ENCODE results near the gene VAV3. TPM values are rescaled to one million over a fixed set of nuclear protein-coding genes. Genes with fewer than 3 reads are reported as not detected.

Gene VAV3
- total RNA-seq, 1 experiment from 2014 or later: not detected

- no peaks in the 10 kb centered on the region for H3K36me3 ChIP-seq (ENCODE audit: control insufficient read depth in 1 of 2, insufficient read depth in 2 of 2, low read length in 2 of 2)
- intact Hi-C loops (cut with micrococcal nuclease): no loop called here
- no peak overlapping the region for H2AFZ ChIP-seq (ENCODE audit: low read depth, low read length, poor library complexity, severe bottlenecking)
- CTCF ChIA-PET: no interaction called here
- H3K4me3 ChIP-seq (replicated peaks in 1 of 2; ENCODE audit: low read depth in 1 of 2, low read length in 2 of 2): no peak overlapping the region
- no TSS peak for BruUV-seq (replicated peaks)
- H3K9ac ChIP-seq (ENCODE audit: low read length): no peak overlapping the region
- no peaks in the 10 kb centered on the region for H3K79me2 ChIP-seq (ENCODE audit: insufficient read depth, low read length)
- DNase-seq (ENCODE audit: low read depth, low spot score) (no peak), ATAC-seq (no peak)
- no peak overlapping the region for H3K27ac ChIP-seq (ENCODE audit: low read depth, low read length)
- H3K4me1 ChIP-seq (ENCODE audit: control insufficient read depth in 1 of 2, insufficient read depth in 2 of 2, low read length in 2 of 2): no peaks in the 10 kb centered on the region
- no peaks in the 10 kb centered on the region for H3K9me2 ChIP-seq (ENCODE audit: insufficient read depth)
- peaks cover 41% of the 10 kb centered on the region for H3K27me3 ChIP-seq (ENCODE audit: insufficient read depth, low read length)
- RAD21 ChIA-PET (ENCODE audit: low non-redundant PET in 1 of 2, low total read pairs in 2 of 2, uncharacterized antibody in 2 of 2, unreplicated experiment in 2 of 2): no interaction called here
- no peak for TF ChIP-seq POLR2A (IDR thresholded peaks at IDR 0.05; ENCODE audit: borderline replicate concordance, extremely low read depth, insufficient read depth, insufficient read length)
- TF ChIP-seq, protein P1, sequence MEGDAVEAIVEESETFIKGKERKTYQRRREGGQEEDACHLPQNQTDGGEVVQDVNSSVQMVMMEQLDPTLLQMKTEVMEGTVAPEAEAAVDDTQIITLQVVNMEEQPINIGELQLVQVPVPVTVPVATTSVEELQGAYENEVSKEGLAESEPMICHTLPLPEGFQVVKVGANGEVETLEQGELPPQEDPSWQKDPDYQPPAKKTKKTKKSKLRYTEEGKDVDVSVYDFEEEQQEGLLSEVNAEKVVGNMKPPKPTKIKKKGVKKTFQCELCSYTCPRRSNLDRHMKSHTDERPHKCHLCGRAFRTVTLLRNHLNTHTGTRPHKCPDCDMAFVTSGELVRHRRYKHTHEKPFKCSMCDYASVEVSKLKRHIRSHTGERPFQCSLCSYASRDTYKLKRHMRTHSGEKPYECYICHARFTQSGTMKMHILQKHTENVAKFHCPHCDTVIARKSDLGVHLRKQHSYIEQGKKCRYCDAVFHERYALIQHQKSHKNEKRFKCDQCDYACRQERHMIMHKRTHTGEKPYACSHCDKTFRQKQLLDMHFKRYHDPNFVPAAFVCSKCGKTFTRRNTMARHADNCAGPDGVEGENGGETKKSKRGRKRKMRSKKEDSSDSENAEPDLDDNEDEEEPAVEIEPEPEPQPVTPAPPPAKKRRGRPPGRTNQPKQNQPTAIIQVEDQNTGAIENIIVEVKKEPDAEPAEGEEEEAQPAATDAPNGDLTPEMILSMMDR (IDR thresholded peaks at IDR 0.05 in 2 of 3, conservative IDR thresholded peaks at IDR 0.05 in 1 of 3; ENCODE audit: borderline replicate concordance in 1 of 3, insufficient read depth in 1 of 3, low read depth in 2 of 3, low read length in 2 of 3): no peak
- no peak for TF ChIP-seq ZFX (IDR thresholded peaks at IDR 0.05)
- TF ChIP-seq, protein P2, sequence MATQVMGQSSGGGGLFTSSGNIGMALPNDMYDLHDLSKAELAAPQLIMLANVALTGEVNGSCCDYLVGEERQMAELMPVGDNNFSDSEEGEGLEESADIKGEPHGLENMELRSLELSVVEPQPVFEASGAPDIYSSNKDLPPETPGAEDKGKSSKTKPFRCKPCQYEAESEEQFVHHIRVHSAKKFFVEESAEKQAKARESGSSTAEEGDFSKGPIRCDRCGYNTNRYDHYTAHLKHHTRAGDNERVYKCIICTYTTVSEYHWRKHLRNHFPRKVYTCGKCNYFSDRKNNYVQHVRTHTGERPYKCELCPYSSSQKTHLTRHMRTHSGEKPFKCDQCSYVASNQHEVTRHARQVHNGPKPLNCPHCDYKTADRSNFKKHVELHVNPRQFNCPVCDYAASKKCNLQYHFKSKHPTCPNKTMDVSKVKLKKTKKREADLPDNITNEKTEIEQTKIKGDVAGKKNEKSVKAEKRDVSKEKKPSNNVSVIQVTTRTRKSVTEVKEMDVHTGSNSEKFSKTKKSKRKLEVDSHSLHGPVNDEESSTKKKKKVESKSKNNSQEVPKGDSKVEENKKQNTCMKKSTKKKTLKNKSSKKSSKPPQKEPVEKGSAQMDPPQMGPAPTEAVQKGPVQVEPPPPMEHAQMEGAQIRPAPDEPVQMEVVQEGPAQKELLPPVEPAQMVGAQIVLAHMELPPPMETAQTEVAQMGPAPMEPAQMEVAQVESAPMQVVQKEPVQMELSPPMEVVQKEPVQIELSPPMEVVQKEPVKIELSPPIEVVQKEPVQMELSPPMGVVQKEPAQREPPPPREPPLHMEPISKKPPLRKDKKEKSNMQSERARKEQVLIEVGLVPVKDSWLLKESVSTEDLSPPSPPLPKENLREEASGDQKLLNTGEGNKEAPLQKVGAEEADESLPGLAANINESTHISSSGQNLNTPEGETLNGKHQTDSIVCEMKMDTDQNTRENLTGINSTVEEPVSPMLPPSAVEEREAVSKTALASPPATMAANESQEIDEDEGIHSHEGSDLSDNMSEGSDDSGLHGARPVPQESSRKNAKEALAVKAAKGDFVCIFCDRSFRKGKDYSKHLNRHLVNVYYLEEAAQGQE (IDR thresholded peaks at IDR 0.05; ENCODE audit: low read depth): no peak
- no peak for TF ChIP-seq SIN3A (IDR thresholded peaks at IDR 0.05; ENCODE audit: low read depth)
- TF ChIP-seq SP1 (IDR thresholded peaks at IDR 0.05; ENCODE audit: low read depth): no peak
- TF ChIP-seq EGR1 (IDR thresholded peaks at IDR 0.05; ENCODE audit: low read depth): no peak
- TF ChIP-seq, protein P3, sequence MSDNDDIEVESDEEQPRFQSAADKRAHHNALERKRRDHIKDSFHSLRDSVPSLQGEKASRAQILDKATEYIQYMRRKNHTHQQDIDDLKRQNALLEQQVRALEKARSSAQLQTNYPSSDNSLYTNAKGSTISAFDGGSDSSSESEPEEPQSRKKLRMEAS (IDR thresholded peaks at IDR 0.05): no peak
- TF ChIP-seq YY1 (IDR thresholded peaks at IDR 0.05; ENCODE audit: extremely low read depth, insufficient replicate concordance, low read depth, low read length): no peak
- no peak for TF ChIP-seq SRF (IDR thresholded peaks at IDR 0.05; ENCODE audit: low read depth)
- no peak for TF ChIP-seq ELF1 (IDR thresholded peaks at IDR 0.05; ENCODE audit: borderline replicate concordance, low read depth)
- no peak for TF ChIP-seq ATF3 (IDR thresholded peaks at IDR 0.05)
- no peak for TF ChIP-seq TCF7L2 (IDR thresholded peaks at IDR 0.05; ENCODE audit: borderline replicate concordance, extremely low read depth, insufficient read depth, insufficient read length)
- no peak for TF ChIP-seq EZH2 (IDR thresholded peaks at IDR 0.05)
- no peak for TF ChIP-seq EZH2phosphoT487 (IDR thresholded peaks at IDR 0.05; ENCODE audit: borderline replicate concordance)
- no peak for TF ChIP-seq FOSL1 (IDR thresholded peaks at IDR 0.05; ENCODE audit: low read depth)
- no peak for TF ChIP-seq CEBPB (IDR thresholded peaks at IDR 0.05; ENCODE audit: low read depth)
- no peak for TF ChIP-seq RAD21 (IDR thresholded peaks at IDR 0.05; ENCODE audit: low read depth)
- TF ChIP-seq ZBTB33 (IDR thresholded peaks at IDR 0.05; ENCODE audit: extremely low read depth, insufficient replicate concordance, low read length): no peak
- no peak for TF ChIP-seq JUND (IDR thresholded peaks at IDR 0.05)
- no peak overlapping the region for H3K4me2 ChIP-seq (ENCODE audit: low read length)
- POLR2A ChIA-PET: no interaction called here
- no peaks in the 10 kb centered on the region for H3K9me3 ChIP-seq (ENCODE audit: control insufficient read depth in 1 of 2, insufficient read depth in 1 of 2, low read depth in 1 of 2, low read length in 2 of 2)
- H4K20me1 ChIP-seq (ENCODE audit: insufficient read depth): no peaks in the 10 kb centered on the region
These were observed 7.6 kb upstream of the VAV3 start for GRCh38 chr1:107972391-107973180.
